ENCODE measurements around the gene SNX13.

DNA sequence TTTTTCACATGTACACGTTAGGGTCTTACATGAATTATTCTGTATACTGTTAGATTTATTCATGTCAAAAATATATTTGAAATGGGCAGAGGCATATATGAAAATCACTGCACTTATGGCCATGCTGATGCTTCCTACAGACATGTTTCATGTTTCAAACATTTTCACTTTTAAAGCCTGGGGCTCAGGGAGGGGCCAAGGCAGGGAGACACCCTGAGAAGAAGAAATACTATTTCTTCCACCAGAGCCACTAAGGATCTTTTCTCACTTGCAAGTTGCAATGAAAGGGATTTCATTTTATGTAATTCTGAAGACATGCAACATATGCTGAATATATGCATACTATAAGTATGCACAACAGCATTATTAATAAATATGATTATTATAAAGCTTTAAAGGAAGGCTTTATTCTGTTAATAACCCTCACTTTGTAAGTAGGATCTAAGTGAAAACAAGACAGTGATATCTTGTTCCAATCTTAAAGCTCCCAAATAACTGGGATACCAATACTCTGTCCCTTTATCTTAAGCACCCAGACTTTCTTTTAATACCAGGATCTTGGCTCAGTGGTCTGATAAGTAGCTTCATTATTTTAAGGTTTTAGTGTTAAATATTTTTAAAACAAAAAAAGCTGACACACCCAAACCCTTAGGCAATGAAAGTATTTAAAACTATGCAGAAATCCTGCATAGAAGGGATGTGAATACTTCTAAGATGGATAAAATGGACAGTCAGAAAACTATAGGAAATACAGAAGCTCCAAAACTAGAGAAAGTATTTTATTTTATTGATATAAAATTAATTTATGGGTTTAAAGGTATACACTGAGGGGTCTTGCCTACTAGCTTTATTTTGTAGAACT, 148.0 kb downstream of the SNX13 start:
- TF ChIP-seq, protein P1, sequence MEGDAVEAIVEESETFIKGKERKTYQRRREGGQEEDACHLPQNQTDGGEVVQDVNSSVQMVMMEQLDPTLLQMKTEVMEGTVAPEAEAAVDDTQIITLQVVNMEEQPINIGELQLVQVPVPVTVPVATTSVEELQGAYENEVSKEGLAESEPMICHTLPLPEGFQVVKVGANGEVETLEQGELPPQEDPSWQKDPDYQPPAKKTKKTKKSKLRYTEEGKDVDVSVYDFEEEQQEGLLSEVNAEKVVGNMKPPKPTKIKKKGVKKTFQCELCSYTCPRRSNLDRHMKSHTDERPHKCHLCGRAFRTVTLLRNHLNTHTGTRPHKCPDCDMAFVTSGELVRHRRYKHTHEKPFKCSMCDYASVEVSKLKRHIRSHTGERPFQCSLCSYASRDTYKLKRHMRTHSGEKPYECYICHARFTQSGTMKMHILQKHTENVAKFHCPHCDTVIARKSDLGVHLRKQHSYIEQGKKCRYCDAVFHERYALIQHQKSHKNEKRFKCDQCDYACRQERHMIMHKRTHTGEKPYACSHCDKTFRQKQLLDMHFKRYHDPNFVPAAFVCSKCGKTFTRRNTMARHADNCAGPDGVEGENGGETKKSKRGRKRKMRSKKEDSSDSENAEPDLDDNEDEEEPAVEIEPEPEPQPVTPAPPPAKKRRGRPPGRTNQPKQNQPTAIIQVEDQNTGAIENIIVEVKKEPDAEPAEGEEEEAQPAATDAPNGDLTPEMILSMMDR (IDR thresholded peaks at IDR 0.05): no peak
- no peak for TF ChIP-seq POLR2A (IDR thresholded peaks at IDR 0.05)

Measured in esophagus squamous epithelium (tissue), 4 donors.